SU-DHL-6 (cell line): ENCODE measurements around the gene FGFR3.

Experiments used
- H2AFZ ChIP-seq: fragments of 200-600 bp; sonication (generic); 2 replicates; pipeline ENCODE4 v1.6.1; 2014; ENCODE audit warnings: low read depth, mild to moderate bottlenecking, moderate library complexity, mixed read lengths, antibody characterized with exemption, low read length; ENCODE audit not compliant: severe bottlenecking
- H3F3A ChIP-seq: fragments of 200-600 bp; shearing (Covaris generic); 2 replicates; pipeline ENCODE4 v1.6.0; 2016; ENCODE audit warnings: antibody characterized with exemption, mild to moderate bottlenecking; ENCODE audit not compliant: insufficient read depth
- H3K27ac ChIP-seq: fragments of 200-600 bp; sonication (generic); 2 replicates; pipeline ENCODE4 v1.5.1; 2016; ENCODE audit warnings: low read depth, mild to moderate bottlenecking, low read length, moderate library complexity, mixed read lengths
- H3K27me3 ChIP-seq: fragments of 200-600 bp; sonication (generic), shearing (Covaris generic); 2 replicates; pipeline ENCODE4 v1.6.0; 2014; ENCODE audit warnings: mild to moderate bottlenecking, low read length
- H3K36me3 ChIP-seq: fragments of 200-600 bp; sonication (generic); 2 replicates; pipeline ENCODE4 v1.6.1; 2014; ENCODE audit warnings: mild to moderate bottlenecking, low read length, mixed read lengths
- H3K4me2 ChIP-seq: fragments of 300-600, 200-600 bp; shearing (Covaris generic), sonication (generic); 2 replicates; pipeline ENCODE4 v1.6.0; 2014; ENCODE audit warnings: low read length, low read depth, mild to moderate bottlenecking; ENCODE audit not compliant: poor library complexity, severe bottlenecking
- H3K4me3 ChIP-seq: fragments of 200-600 bp; sonication (generic); 2 replicates; pipeline ENCODE4 v1.5.1; 2014; ENCODE audit warnings: antibody characterized with exemption, low read length, mild to moderate bottlenecking, mixed read lengths; ENCODE audit not compliant: insufficient read depth, poor library complexity, severe bottlenecking
- H3K79me2 ChIP-seq: fragments of 200-600 bp; sonication (generic); 2 replicates; pipeline ENCODE4 v1.6.1; 2014; ENCODE audit warnings: mild to moderate bottlenecking, low read length, moderate library complexity; ENCODE audit not compliant: insufficient read depth
- H3K9ac ChIP-seq: fragments of 200-600 bp; sonication (generic); 2 replicates; pipeline ENCODE4 v1.7.0; 2014; ENCODE audit warnings: mild to moderate bottlenecking, low read length
- H3K9me2 ChIP-seq: fragments of 200-600 bp; sonication (generic); replicated peaks from 2 replicates; pipeline ENCODE4 v1.6.1; 2014; ENCODE audit warnings: low read length; ENCODE audit not compliant: insufficient read depth
- H3K9me3 ChIP-seq: fragments of 200-600 bp; sonication (generic); 2 replicates; pipeline ENCODE4 v1.6.1; 2014; ENCODE audit warnings: low read length, mixed read lengths; ENCODE audit not compliant: insufficient read depth
- H4K20me1 ChIP-seq: fragments of 200-600 bp; sonication (generic); 2 replicates; pipeline ENCODE4 v1.6.1; 2014; ENCODE audit warnings: low read depth, mild to moderate bottlenecking, antibody characterized with exemption, low read length, moderate library complexity, mixed read lengths
- CTCF ChIP-seq: fragments of 200-600 bp; sonication (generic); IDR thresholded peaks from one replicate; pipeline ENCODE4 v1.5.1; 2017; ENCODE audit warnings: antibody characterized with exemption, mild to moderate bottlenecking, low read length, moderate library complexity; ENCODE audit not compliant: insufficient read depth, poor library complexity, severe bottlenecking
- EZH2phosphoT487 ChIP-seq: fragments of 200-600 bp; sonication (generic), shearing (Covaris generic); conservative IDR thresholded peaks from 2 replicates; pipeline ENCODE4 v1.6.1; 2018; ENCODE audit warnings: mild to moderate bottlenecking, antibody characterized with exemption, low read length, moderate library complexity, mixed read lengths

FGFR3 gene

GRCh38 chr4:1850276-1850675, 57.2 kb downstream of the FGFR3 start:
- peaks cover 59% of the 10 kb centered on the region for H3K79me2 ChIP-seq
- H3K9me3 ChIP-seq: no peaks in the 10 kb centered on the region
- no peaks in the 10 kb centered on the region for H4K20me1 ChIP-seq
- no peak overlapping the region for H2AFZ ChIP-seq
- TF ChIP-seq CTCF (no peak), EZH2phosphoT487 (no peak)
- no peaks in the 10 kb centered on the region for H3F3A ChIP-seq
- H3K36me3 ChIP-seq: no peaks in the 10 kb centered on the region
- no peak overlapping the region for H3K27ac ChIP-seq
- H3K4me3 ChIP-seq: no peak overlapping the region
- H3K9ac ChIP-seq: no peak overlapping the region
- no peaks in the 10 kb centered on the region for H3K27me3 ChIP-seq
- H3K9me2 ChIP-seq: no peaks in the 10 kb centered on the region
- no peak overlapping the region for H3K4me2 ChIP-seq

- Histone ChIP-seq H3K36me3 (no peaks in the 10 kb centered on the region), H3K27me3 (no peaks in the 10 kb centered on the region), H3F3A (no peaks in the 10 kb centered on the region), H2AFZ (no peak overlapping the region), H3K4me2 (no peak overlapping the region), H4K20me1 (no peaks in the 10 kb centered on the region), H3K9me3 (no peaks in the 10 kb centered on the region), H3K79me2 (peaks cover 64% of the 10 kb centered on the region), H3K4me3 (no peak overlapping the region), H3K9ac (no peak overlapping the region), H3K27ac (no peak overlapping the region), H3K9me2 (no peaks in the 10 kb centered on the region)
- TF ChIP-seq CTCF: no peak
- no peak for TF ChIP-seq EZH2phosphoT487
These were observed 58.1 kb downstream of the FGFR3 start for GRCh38 chr4:1851160-1851559.

- H3K79me2 ChIP-seq: peaks cover 64% of the 10 kb centered on the region
- H3K36me3 ChIP-seq: no peaks in the 10 kb centered on the region
- no peaks in the 10 kb centered on the region for H3K27me3 ChIP-seq
- no peak overlapping the region for H3K27ac ChIP-seq
- H4K20me1 ChIP-seq: no peaks in the 10 kb centered on the region
- H3K4me2 ChIP-seq: no peak overlapping the region
- no peaks in the 10 kb centered on the region for H3K9me2 ChIP-seq
- H2AFZ ChIP-seq: no peak overlapping the region
- no peak overlapping the region for H3K4me3 ChIP-seq
- H3F3A ChIP-seq: no peaks in the 10 kb centered on the region
- no peak for TF ChIP-seq CTCF
- no peak for TF ChIP-seq EZH2phosphoT487
- H3K9ac ChIP-seq: no peak overlapping the region
- H3K9me3 ChIP-seq: no peaks in the 10 kb centered on the region
These were observed 58.7 kb downstream of the FGFR3 start for GRCh38 chr4:1851575-1852410.
